Measurements from ENCODE around the gene TOPAZ1.

The TOPAZ1 gene

DNA sequence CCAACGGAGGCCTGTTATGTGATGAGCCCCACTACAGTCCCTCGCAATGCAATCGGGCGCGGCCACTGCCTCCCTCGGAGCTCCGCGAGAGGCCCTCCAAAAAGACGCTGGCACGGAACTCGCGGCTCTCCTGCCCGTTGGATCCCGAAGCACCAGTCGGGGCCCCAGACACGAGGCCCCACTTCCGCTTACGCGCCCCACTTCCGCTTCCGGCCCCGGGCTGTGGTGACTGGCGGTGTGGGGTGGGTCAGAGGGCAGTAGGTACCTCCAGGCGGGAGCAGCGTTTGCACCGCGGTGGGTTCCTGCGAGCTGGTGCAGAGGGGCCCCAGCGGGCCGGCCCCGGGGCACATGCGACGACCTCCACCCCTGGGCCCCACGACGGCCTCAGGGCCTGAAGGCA, at the start of gene TOPAZ1:
TOPAZ1 (plus strand) TSS at position 181 of the 400 bp plus-strand sequence; CDS start at position 349, 168 bp downstream.
- no peak for DNase-seq

DNA sequence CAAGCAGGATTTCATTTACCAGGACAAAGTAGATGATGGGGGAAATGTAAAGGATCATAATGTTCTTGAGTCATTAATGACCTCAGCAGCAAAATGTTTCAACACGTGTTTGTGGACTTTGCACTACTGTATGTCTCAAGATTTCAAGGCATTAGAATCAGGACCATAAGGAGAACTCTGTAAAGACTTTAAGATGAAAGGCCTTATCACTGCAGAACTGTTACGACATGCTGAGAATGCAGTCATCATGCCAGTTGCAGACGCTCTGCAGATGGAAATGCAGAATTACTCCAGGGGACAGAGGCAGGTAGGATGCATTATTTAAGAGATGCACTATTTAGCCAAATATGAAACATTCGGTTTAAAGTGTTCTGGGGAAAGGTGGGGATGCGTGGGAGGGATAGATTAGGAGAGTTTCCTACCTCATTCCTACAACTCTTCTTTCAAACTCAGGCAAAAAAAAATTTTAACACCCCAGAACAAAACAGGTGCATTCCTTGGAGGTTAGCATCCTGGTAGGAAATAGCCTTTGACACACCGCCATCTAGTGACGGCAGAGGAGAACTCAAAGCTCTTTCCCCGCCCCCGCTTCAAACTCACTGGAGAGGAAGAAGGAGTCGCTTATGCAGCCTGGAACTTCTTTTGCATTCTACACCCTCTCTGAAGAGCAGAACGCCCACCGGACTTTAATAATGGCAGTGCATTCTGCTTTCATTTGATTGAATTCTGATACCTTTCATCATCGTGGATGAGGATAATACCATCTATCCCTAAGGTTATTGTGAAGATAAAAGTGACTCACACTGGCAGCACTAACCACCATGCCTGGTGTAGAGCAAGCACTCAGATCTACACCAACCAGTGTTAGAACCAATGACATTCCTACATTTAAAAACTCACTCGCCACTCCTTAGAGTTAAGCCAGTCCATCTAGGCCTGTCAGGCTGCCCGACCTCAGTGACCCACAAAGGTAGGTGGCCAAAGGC, 43.1 kb upstream of the TOPAZ1 start:
- DNase-seq = peak; percentile 57 to 65

DNA sequence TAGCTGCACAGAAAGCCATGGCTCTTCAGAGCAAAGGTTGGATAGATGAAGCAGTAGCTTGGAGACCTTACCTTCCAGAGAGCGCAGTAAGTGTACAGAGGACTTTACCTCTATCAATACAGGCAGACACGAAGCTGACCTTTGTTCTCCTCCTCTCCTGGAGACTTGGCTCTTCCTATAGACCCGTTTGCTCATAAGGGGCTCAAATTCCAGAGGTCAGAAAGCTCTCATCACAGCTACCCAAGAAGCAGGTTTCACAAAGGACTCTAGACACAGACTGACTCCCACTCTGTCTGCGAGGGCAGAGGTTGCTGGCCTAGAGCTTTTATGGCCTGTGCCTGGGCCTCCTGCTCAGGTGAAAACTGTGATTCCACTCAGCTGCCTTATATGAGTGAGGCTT, 35.4 kb upstream of the TOPAZ1 start:
- no peak for DNase-seq

DNA sequence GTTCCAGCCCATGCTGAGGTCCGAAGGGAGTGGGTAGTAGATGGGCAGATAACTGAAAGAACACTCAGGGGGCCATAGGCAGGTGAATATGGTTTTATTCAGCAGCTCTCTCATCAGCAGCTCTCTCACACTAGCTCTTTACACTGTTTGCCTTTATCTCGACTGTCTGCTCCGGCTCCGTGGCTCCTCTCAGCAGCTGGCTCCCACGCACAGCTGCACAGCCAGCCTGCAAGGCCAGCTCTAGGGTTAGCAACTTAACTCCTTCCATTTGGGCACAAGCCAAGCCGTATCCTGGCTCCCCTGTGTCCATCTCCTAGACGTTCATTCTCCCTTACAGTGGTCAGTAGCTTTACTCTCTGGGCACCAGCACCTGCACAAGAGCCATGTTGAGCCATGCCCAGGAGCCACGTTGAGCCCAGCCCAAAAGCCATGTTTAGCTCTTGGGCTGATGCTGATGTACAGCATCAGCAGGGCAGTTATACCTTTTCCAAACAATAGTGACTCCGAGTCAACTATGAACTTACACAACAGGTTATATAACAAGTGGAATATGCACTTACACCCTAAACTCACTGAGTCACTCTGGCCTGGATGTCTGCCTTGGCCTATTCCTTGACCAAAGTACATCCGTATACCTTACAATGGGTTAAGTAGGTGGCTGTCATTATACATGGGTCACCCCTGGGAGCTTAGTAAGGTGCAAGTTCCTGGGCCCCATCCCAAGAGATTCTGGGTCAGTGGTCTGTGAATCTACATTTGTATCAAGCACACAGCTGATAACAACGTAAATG, 34.6 kb upstream of the TOPAZ1 start:
- no peak for DNase-seq

DNA sequence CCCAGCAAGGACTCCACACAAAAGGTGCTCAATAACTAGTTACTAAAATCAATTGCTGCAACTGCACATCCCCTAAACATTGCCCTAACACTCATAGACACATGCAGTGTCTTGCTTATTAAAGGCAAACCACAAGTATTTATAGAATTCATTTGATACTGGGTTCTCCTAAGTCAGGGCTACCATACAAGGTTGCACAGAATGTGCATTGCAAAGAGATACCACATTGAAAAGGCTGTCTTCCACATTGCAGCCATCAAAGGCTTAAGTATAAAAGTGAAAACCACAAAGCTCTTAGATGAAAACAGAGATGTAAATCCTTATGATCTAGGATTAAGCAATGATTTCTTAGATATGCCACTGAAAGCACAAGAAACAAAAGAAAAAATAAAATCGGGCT, 33.6 kb upstream of the TOPAZ1 start:
- DNase-seq = peak in 1 of 2 donors; percentile 8

DNA sequence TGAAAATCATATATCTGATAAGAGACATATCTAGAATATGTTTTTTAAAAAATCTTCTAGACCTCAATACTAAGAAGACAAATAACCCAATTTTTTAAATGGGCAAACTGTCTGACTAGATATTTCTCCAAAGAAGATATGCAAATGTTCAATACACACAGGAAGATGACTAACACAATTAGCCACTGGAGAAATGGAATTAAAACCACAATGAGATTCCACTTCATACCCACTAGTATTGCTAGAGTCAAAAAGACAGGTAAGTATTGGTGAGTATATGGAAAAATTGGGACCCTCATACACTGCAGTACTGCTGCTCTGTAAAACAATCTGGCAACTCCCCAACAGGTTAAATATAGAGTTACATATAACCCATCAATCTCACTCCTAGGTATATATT, 33.1 kb upstream of the TOPAZ1 start:
- no peak for DNase-seq

GRCh38 chr3:44210967-44211366, 30.7 kb upstream of the TOPAZ1 start:
- no peak for DNase-seq

GRCh38 chr3:44222337-44222736, 19.3 kb upstream of the TOPAZ1 start:
- DNase-seq = no peak

GRCh38 chr3:44223299-44223698, 18.4 kb upstream of the TOPAZ1 start:
- DNase-seq = no peak

GRCh38 chr3:44224131-44224530, 17.6 kb upstream of the TOPAZ1 start:
- no peak for DNase-seq

DNA sequence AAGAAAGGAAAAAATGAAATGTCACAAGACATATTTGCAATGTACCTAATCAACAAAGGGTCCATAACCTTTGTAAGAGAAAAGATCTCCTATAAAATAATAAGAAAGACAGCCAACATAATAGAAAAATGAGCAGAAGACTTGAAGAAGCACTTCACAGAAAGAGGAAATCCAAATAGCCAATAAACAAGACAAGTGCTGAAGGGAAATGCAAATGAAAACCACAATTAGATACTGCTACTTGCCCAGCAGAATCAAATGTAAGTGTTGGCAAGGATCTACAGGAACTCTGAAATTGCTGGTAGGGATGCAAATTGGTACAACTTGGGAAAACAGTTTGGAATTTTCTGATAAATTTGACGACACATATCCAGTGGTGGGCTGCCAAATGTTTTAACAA, 15.1 kb upstream of the TOPAZ1 start:
- DNase-seq = no peak

DNA sequence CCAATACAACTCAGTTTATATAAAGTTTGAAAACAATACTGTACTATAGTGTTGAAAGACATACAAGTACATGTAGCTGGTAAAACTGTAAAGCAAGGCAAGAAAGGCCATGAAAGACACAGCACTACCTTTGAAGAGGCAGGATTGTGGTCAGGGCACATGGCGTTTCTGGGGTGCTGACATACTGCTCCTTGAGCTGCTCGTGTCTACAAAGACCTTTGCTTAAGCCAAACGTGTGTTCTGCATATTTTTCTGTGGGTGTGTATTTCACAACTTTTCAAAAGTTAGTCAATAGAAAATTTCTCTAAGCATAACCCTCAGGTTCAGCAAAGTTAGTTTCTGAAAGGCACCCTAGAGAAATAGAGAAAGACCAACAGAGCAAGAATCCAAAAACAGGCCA, 14.1 kb upstream of the TOPAZ1 start:
- no peak for DNase-seq

DNA sequence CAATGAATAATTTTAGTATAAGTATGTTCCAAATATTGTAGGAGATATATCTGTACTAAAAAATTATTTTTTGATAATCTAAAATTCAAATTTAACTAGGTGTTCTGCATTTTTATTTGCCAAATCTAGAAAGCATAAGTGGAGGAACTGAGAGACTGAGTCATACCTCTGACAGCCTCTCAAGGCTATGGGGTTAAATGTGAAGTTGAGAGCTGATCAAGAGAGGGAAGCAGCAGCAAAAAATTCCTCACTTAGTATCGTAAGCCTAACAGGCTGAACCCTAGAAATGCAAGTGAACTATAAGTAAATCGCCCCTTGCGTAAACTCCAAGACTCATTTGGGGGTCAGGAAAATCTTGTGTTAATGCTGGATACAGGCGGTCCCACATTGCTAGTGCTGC, 12.8 kb upstream of the TOPAZ1 start:
- no peak for DNase-seq

- no peak for DNase-seq
Observed at GRCh38 chr3:44232407-44232806, 9.3 kb upstream of the TOPAZ1 start.

DNA sequence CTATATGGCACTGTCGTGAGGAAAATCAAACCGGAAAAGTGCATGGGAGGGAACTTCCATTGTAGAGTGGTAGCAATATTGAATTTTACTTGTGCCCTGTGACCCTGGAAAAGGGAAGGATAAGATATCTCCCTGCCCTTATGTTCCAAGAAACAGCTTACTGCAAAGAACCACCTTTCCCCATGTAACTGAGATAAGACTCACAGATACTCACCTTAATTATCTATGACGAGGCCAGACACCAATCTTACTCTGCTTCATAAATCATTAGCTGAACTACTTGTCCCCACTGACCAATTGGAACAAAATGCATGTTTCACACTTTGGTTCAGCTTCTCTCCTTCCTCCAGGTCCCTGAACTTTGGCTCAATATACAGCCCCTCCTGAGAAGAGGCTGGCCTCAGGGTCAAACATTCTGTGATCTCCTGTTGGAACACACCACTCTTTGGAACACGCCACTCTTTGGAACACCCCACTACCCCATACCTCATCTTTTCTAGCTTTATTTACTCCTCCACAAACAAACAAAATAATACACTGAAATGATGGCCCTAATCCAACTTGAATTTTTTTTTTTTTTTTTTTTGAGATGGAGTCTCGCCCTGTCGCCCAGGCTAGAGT, 6.9 kb upstream of the TOPAZ1 start:
- no peak for DNase-seq

- DNase-seq = peak; percentile 55 to 60
Observed at GRCh38 chr3:44235604-44236484, 5.8 kb upstream of the TOPAZ1 start.

- DNase-seq = no peak
Observed at GRCh38 chr3:44236485-44236908, 5.2 kb upstream of the TOPAZ1 start.

DNA sequence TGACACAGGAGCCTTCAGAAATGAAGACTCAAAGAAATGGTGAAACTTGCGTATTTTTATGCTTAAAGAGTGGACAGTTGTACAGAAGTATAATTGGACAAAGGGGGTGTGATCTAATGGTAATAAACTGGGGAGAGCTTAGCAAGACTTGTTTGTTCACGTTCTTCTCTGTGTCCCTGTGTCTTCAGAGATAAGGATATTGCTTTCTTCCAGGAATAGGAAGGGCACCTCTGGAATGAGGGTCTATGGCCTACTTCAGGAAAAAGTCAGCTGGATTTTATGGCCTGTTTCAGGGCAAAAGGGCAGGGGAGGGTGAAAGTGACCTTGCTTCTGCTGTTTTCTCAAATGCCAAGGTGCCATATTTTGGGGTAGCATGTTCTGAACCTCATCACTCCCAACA, 4.5 kb upstream of the TOPAZ1 start:
- no peak for DNase-seq

DNA sequence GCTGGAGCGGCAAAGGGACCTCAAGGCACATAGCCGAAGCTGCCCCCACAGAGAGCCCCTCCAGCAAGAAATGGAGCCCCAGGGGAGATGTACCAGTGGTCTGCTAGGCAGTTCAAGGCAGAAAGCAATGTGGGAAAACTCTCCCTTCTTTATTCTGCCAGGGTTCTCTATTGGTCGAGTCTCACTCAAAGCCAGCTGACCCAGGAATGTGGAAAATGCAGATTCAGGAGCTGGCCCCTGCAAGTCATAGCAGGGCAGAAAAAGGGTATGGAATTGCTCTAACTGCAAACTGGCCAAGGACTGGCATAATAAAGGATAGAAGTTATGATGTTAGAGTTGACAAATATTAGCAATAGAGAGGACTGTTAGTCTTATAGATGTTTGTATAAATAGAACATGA, 4.0 kb upstream of the TOPAZ1 start:
- no peak for DNase-seq

DNA sequence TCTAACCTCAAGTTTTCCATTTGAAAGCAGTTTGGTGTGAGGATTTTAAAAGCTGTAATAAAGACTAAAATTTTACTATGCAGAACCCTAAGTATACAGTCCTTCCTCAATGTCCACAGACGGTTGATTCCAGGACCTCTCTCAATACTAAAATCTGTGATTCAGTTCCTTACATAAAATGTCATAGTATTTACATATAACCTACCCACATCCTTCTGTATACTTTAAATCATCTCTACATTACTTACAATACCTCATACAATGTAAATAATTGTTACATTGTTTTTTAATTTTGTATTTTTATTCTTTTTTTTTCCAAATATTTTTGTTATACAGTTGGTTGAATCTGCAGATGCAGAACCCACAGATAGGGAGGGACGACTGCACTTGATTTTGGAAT, 2.8 kb upstream of the TOPAZ1 start:
- no peak for DNase-seq

DNA sequence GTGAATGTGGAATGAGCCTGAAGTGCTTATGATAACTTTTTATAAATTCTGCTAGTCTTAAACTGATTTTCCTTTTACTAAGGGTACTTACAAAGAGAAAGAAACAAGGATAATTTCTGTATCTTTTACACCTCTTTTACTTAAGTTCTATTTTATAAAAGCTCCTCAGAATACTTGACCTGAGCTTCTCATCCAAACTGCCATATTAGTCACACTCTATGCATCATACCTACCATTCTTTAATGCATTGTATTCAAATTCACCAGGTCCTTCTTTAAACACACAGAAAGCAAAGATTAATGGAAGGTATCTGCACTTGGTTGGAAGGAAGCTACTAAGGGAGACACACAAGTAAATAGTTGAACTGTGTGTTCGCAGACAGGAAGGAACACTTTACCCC, 1.6 kb upstream of the TOPAZ1 start:
- no peak for DNase-seq

DNA sequence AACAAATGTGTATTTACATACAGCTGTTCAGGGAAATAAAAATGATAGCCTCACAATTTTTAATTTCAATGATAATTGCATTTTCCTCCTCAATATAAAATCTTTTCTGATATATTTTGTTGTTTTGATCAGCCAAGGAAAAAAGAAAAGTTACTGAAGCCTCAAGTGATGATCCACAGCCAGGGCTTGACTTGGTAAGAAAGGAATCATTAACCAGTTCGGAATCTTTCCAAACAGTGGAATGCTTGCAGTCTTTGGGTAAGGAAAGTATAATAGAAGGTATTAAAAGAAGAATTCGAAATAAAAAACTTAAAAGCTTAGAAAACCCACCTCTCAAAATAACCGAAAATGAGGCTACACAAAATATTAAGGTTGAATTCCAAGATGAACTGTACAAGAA, 1.0 kb downstream of the TOPAZ1 start:
- no peak for DNase-seq

Data from CD4-positive, alpha-beta T cell treated with Interleukin-1 beta for 1 hour (primary cell).